AG10803 (cell line): ENCODE data around the gene CBS.
"Not testable (repeated sequence)": the region's sequence is repeated elsewhere in the genome, so short reads cannot be mapped to it uniquely, and the experiment has no call there.

Source experiments
- DNase-seq: peaks from one replicate; pipeline ENCODE4 v3.0.0; 2010; ENCODE audit warnings: low read depth
- H3K4me3 ChIP-seq: 2 replicates; pipeline ENCODE4 v1.5.1; 2011; ENCODE audit warnings: mild to moderate bottlenecking, low read length, control low read depth
- TF ChIP-seq, protein P1 (sequence below): conservative IDR thresholded peaks from 2 replicates; pipeline ENCODE4 v1.5.1; 2011; ENCODE audit warnings: mild to moderate bottlenecking, low read length, control low read depth, inconsistent platforms

CBS gene

GRCh38 chr21:43016728-43017127 lies 58.9 kb downstream of the CBS start:
- TF ChIP-seq, protein P1, sequence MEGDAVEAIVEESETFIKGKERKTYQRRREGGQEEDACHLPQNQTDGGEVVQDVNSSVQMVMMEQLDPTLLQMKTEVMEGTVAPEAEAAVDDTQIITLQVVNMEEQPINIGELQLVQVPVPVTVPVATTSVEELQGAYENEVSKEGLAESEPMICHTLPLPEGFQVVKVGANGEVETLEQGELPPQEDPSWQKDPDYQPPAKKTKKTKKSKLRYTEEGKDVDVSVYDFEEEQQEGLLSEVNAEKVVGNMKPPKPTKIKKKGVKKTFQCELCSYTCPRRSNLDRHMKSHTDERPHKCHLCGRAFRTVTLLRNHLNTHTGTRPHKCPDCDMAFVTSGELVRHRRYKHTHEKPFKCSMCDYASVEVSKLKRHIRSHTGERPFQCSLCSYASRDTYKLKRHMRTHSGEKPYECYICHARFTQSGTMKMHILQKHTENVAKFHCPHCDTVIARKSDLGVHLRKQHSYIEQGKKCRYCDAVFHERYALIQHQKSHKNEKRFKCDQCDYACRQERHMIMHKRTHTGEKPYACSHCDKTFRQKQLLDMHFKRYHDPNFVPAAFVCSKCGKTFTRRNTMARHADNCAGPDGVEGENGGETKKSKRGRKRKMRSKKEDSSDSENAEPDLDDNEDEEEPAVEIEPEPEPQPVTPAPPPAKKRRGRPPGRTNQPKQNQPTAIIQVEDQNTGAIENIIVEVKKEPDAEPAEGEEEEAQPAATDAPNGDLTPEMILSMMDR, result no peak
- no peak for DNase-seq
- no peak overlapping the region for H3K4me3 ChIP-seq

DNA sequence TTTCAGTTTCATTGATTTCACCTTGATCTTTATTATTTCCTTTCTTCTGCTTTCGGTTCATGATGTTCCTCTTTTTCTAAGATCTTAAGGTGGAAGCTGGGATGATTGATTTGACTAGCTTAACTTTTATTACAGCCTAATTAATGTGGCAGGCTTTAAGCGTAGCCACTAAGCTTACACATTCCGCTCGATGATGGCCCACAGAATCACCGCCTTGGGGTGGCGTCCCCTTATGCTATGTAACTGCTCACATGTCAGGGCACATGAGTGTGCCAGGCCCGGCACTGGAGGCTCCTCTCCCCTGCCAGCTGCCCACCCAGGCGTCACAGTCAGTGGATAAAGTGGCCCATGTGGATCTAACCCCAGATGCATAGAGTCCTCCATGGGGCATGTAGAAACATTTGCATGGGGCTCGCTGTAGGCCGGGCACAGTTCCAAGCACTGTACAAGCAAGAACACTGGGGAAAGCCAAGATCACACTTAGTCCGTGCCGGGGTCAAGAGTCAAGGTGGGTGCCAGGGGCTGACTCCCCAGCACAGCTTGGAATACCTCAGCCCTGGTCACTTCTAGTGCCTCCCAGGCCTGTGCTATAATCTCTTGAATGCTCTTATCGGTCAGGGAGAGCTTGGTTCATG lies 59.6 kb downstream of the CBS start:
- no peak for DNase-seq
- TF ChIP-seq, protein P1, result no peak
- H3K4me3 ChIP-seq, result no peak overlapping the region

DNA sequence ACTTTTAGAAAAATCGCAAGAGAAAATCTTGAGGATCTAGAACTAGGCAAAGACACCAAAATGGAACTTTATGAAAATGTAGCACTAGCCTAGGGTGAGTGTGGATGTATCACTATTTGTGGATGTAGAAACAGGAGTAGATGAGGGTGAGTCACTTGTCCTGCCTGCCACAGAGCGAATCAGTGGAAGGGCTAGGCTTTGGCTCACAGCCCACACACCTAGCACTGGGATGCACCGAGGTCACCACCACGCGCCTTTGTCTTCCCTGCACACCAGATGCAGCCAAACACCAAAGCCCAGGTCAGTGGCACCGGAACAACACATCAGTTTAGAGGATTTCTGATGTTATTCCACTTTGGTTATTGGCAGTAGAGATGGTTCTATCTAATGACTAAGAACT lies 63.0 kb downstream of the CBS start:
- DNase-seq, result no peak
- no peak overlapping the region for H3K4me3 ChIP-seq
- TF ChIP-seq, protein P1, result no peak

GRCh38 chr21:43006874-43007208 lies 68.8 kb downstream of the CBS start:
- no peak overlapping the region for H3K4me3 ChIP-seq
- DNase-seq, result no peak
- TF ChIP-seq, protein P1, result no peak

GRCh38 chr21:43006051-43006873 lies 69.4 kb downstream of the CBS start:
- not testable (repeated sequence) for DNase-seq, H3K4me3 ChIP-seq

GRCh38 chr21:43005635-43006034 lies 70.0 kb downstream of the CBS start:
- TF ChIP-seq, protein P1, result no peak
- DNase-seq, result no peak
- no peak overlapping the region for H3K4me3 ChIP-seq

DNA sequence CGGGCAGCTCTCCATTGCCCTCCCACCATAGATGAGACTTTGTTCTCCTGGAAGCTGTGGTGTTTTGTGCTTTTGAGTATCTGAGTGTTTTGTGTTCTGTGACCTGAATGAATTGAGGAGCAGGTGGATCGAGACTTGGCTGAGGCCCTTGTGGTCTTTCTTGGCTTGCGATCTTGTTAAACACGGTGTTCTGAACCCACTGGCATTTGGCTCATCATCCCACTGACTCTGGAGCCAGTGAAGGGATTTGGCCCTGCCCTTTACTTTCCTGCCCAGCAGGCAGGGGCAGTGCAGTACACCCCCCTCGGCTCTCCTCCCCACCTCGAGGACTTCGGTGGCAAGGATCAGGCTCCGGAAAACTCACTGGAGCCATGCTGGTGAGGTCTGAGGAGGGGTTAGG lies 70.7 kb downstream of the CBS start:
- no peak overlapping the region for H3K4me3 ChIP-seq
- TF ChIP-seq, protein P1, result no peak
- DNase-seq, result no peak
